ENCODE results near the gene BMAL1. TPM values are rescaled to one million over a fixed set of nuclear protein-coding genes. Genes with fewer than 3 reads are reported as not detected.
A peak's percentile ranks its signal among the peaks of the same experiment; 100 is the strongest.

Gene BMAL1
- total RNA-seq, 1 experiment from 2014 or later: 8.3 TPM

DNA sequence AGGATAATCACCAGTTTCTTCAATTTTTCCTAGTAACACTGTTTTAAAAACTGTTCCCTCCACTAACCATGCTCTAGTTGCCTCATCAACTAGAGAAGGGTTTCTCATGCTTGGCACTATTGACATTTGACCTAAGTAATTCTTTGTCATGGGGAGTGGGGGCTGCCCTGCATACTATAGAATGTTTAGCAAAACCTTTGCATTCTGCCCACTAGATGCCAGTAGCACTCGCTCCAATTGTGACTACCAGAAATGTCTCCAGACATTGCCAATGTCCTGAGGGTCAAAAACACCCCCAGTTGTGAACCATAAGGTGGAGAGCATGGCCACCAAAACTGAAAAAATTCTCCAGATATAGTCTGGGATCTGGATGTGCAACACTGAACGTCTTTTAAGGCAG lies 27.6 kb upstream of the BMAL1 start:
- ChIA-PET POLR2A (no interaction called here), CTCF (interaction anchor here (0.8 to 1.4 kb wide), 6 partner anchors 11 to 104 kb away, joined by 3 to 6 read pairs (median 4); no protein-coding TSS in a partner anchor)
- TF ChIP-seq GRHL2 (CRISPR knock-in tag; IDR thresholded peaks at IDR 0.05; ENCODE audit: insufficient replicate concordance, severe bottlenecking) (no peak), AR (CRISPR knock-in tag; IDR thresholded peaks at IDR 0.05) (no peak), NR2C2 (CRISPR knock-in tag; IDR thresholded peaks at IDR 0.05) (no peak), ZNF416 (CRISPR knock-in tag; IDR thresholded peaks at IDR 0.05) (no peak), CREB1 (CRISPR knock-in tag; IDR thresholded peaks at IDR 0.05) (no peak), RORB (CRISPR knock-in tag; IDR thresholded peaks at IDR 0.05) (no peak), TP53 (CRISPR knock-in tag; IDR thresholded peaks at IDR 0.05) (no peak)
- ATAC-seq (peak; percentile 78), DNase-seq (ENCODE audit: low spot score) (peak; percentile 14)
- Mint-ChIP-seq H3K4me3 (no peak overlapping the region), H3K27ac (no peak overlapping the region), H3K4me1 (no peaks in the 10 kb centered on the region), H3K9me3 (no peaks in the 10 kb centered on the region), H3K36me3 (no peaks in the 10 kb centered on the region), H3K27me3 (ENCODE audit: low read depth) (no peaks in the 10 kb centered on the region)

GRCh38 chr11:13251966-13252365 lies 25.6 kb upstream of the BMAL1 start:
- H3K27ac Mint-ChIP-seq: no peak overlapping the region
- no peaks in the 10 kb centered on the region for H3K36me3 Mint-ChIP-seq
- no peaks in the 10 kb centered on the region for H3K27me3 Mint-ChIP-seq (ENCODE audit: low read depth)
- POLR2A ChIA-PET: no interaction called here
- no peaks in the 10 kb centered on the region for H3K9me3 Mint-ChIP-seq
- CTCF ChIA-PET: interaction anchor here (0.7 to 1.1 kb wide), 3 partner anchors 13 to 83 kb away, joined by 3 to 4 read pairs (median 3); no protein-coding TSS in a partner anchor
- TF ChIP-seq, protein P1, sequence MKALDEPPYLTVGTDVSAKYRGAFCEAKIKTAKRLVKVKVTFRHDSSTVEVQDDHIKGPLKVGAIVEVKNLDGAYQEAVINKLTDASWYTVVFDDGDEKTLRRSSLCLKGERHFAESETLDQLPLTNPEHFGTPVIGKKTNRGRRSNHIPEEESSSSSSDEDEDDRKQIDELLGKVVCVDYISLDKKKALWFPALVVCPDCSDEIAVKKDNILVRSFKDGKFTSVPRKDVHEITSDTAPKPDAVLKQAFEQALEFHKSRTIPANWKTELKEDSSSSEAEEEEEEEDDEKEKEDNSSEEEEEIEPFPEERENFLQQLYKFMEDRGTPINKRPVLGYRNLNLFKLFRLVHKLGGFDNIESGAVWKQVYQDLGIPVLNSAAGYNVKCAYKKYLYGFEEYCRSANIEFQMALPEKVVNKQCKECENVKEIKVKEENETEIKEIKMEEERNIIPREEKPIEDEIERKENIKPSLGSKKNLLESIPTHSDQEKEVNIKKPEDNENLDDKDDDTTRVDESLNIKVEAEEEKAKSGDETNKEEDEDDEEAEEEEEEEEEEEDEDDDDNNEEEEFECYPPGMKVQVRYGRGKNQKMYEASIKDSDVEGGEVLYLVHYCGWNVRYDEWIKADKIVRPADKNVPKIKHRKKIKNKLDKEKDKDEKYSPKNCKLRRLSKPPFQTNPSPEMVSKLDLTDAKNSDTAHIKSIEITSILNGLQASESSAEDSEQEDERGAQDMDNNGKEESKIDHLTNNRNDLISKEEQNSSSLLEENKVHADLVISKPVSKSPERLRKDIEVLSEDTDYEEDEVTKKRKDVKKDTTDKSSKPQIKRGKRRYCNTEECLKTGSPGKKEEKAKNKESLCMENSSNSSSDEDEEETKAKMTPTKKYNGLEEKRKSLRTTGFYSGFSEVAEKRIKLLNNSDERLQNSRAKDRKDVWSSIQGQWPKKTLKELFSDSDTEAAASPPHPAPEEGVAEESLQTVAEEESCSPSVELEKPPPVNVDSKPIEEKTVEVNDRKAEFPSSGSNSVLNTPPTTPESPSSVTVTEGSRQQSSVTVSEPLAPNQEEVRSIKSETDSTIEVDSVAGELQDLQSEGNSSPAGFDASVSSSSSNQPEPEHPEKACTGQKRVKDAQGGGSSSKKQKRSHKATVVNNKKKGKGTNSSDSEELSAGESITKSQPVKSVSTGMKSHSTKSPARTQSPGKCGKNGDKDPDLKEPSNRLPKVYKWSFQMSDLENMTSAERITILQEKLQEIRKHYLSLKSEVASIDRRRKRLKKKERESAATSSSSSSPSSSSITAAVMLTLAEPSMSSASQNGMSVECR (CRISPR knock-in tag; IDR thresholded peaks at IDR 0.05; ENCODE audit: borderline replicate concordance): no peak
- TF ChIP-seq TCF7 (CRISPR knock-in tag; IDR thresholded peaks at IDR 0.05; ENCODE audit: low read depth) (no peak), SP1 (CRISPR knock-in tag; conservative IDR thresholded peaks at IDR 0.05) (no peak)
- H3K4me1 Mint-ChIP-seq: no peaks in the 10 kb centered on the region
- ATAC-seq (no peak), DNase-seq (ENCODE audit: low spot score) (no peak)
- H3K4me3 Mint-ChIP-seq: no peak overlapping the region

GRCh38 chr11:13252438-13252837 lies 25.2 kb upstream of the BMAL1 start:
- H3K9me3 Mint-ChIP-seq: no peaks in the 10 kb centered on the region
- H3K36me3 Mint-ChIP-seq: no peaks in the 10 kb centered on the region
- no peak overlapping the region for H3K4me3 Mint-ChIP-seq
- no peak for ATAC-seq
- TF ChIP-seq NR2C2 (CRISPR knock-in tag; IDR thresholded peaks at IDR 0.05) (no peak), CREM (CRISPR knock-in tag; IDR thresholded peaks at IDR 0.05) (no peak), MAX (CRISPR knock-in tag; IDR thresholded peaks at IDR 0.05) (no peak), ZNF396 (CRISPR knock-in tag; IDR thresholded peaks at IDR 0.05; ENCODE audit: borderline replicate concordance) (no peak), SP1 (CRISPR knock-in tag; conservative IDR thresholded peaks at IDR 0.05) (no peak), IRF2 (CRISPR knock-in tag; IDR thresholded peaks at IDR 0.05; ENCODE audit: borderline replicate concordance, low read depth) (no peak), NFYB (CRISPR knock-in tag; conservative IDR thresholded peaks at IDR 0.05; ENCODE audit: low read depth) (no peak), USF1 (CRISPR knock-in tag; IDR thresholded peaks at IDR 0.05) (no peak), GABPB1 (CRISPR knock-in tag; IDR thresholded peaks at IDR 0.05) (no peak)
- CTCF ChIA-PET: interaction anchor here (0.7 to 1.1 kb wide), 3 partner anchors 14 to 83 kb away, joined by 3 to 4 read pairs (median 3); no protein-coding TSS in a partner anchor
- H3K4me1 Mint-ChIP-seq: peaks cover 2% of the 10 kb centered on the region; the same call in 1 of the 2 replicates
- POLR2A ChIA-PET: no interaction called here
- no peaks in the 10 kb centered on the region for H3K27me3 Mint-ChIP-seq (ENCODE audit: low read depth)
- no peak for DNase-seq (ENCODE audit: low spot score)
- H3K27ac Mint-ChIP-seq: no peak overlapping the region

Measured in WTC11 (cell line).